K562 (cell line): ENCODE data around the gene PRDM2. TPM values are rescaled to one million over a fixed set of nuclear protein-coding genes. Genes with fewer than 3 reads are reported as not detected.
A peak's percentile ranks its signal among the peaks of the same experiment; 100 is the strongest.

Experiments
- AFF4 ChIP-seq: sonication (generic); formaldehyde crosslinking; IDR thresholded peaks from 2 replicates; pipeline ENCODE4 v1.8.0; 2023; ENCODE audit warnings: mild to moderate bottlenecking, missing genetic modification reagents
- COPS2 ChIP-seq: fragments of 450-650 bp; conservative IDR thresholded peaks from 2 replicates; pipeline ENCODE4 v1.6.1; 2016; ENCODE audit warnings: mild to moderate bottlenecking, moderate library complexity
- ELK1 ChIP-seq: sonication (generic); formaldehyde crosslinking; IDR thresholded peaks from 2 replicates; pipeline ENCODE4 v1.8.1; 2022; ENCODE audit warnings: missing genetic modification reagents
- HDAC8 ChIP-seq: fragments of 450-650 bp; IDR thresholded peaks from 2 replicates; pipeline ENCODE4 v1.6.1; 2016; ENCODE audit warnings: mild to moderate bottlenecking, missing genetic modification characterization, moderate library complexity, missing compliant biosample characterization
- IFI16 ChIP-seq: fragments of 250-450 bp; sonication (Bioruptor Pico); IDR thresholded peaks from 2 replicates; pipeline ENCODE4 v2.1.2; 2022; ENCODE audit warnings: mild to moderate bottlenecking, inconsistent platforms
- NFE2L1 ChIP-seq: fragments of 450-650 bp; IDR thresholded peaks from 2 replicates; pipeline ENCODE4 v1.6.1; 2016; ENCODE audit warnings: missing genetic modification characterization, low read depth, mild to moderate bottlenecking, missing compliant biosample characterization, moderate library complexity, borderline replicate concordance
- NKRF ChIP-seq: fragments of 450-650 bp; IDR thresholded peaks from 2 replicates; pipeline ENCODE4 v1.6.1; 2016; ENCODE audit warnings: borderline replicate concordance
- RFX7 ChIP-seq: fragments of 250-450 bp; sonication (Bioruptor Pico); IDR thresholded peaks from 2 replicates; pipeline ENCODE4 v1.5.1; 2021; ENCODE audit warnings: mild to moderate bottlenecking
- SAP30 ChIP-seq: fragments of 200-600 bp; sonication (generic); IDR thresholded peaks from 2 replicates; pipeline ENCODE4 v1.6.1; 2012; ENCODE audit warnings: borderline replicate concordance, low read depth, mild to moderate bottlenecking, moderate library complexity, low read length, control low read depth, inconsistent platforms; ENCODE audit not compliant: insufficient read depth, poor library complexity, severe bottlenecking
- SMARCA4 ChIP-seq: fragments of 450-650 bp; IDR thresholded peaks from 2 replicates; pipeline ENCODE4 v1.6.1; 2016
- SMARCE1 ChIP-seq: fragments of 450-650 bp; IDR thresholded peaks from 2 replicates; pipeline ENCODE4 v1.7.1; 2016; ENCODE audit warnings: mild to moderate bottlenecking
- SRSF3 ChIP-seq: fragments of 200-400 bp; formaldehyde crosslinking; IDR thresholded peaks from 2 replicates; pipeline ENCODE4 v1.6.1; 2016; ENCODE audit warnings: mild to moderate bottlenecking, low read length, moderate library complexity; ENCODE audit not compliant: insufficient read depth
- ZFX ChIP-seq: sonication (generic); formaldehyde crosslinking; IDR thresholded peaks from 2 replicates; pipeline ENCODE4 v1.8.0; 2022; ENCODE audit warnings: mild to moderate bottlenecking, missing genetic modification reagents, moderate library complexity
- ZNF253 ChIP-seq: fragments of 250-450 bp; sonication (Bioruptor Pico); conservative IDR thresholded peaks from 2 replicates; pipeline ENCODE4 v1.6.1; 2021; ENCODE audit warnings: mild to moderate bottlenecking
- ZNF561 ChIP-seq: fragments of 450-650 bp; formaldehyde crosslinking; conservative IDR thresholded peaks from 2 replicates; pipeline ENCODE4 v1.4.0; 2020; ENCODE audit warnings: mild to moderate bottlenecking, moderate library complexity
- ZNF740 ChIP-seq, 3 experiments: fragments of 200-800 bp in 1 of 3; sonication (Bioruptor generic) in 1 of 3; sonication (generic) in 1 of 3; formaldehyde crosslinking in 1 of 3; IDR thresholded peaks; 2 replicates each; pipeline versions ENCODE4 v1.6.1 to v1.8.0; 2016 to 2022; ENCODE audit warnings: mild to moderate bottlenecking in 2 of 3, missing compliant biosample characterization in 2 of 3, missing genetic modification characterization in 2 of 3, missing genetic modification reagents in 1 of 3
- polyA plus RNA-seq, 8 experiments: library from polyadenylated mRNA; depleted of rRNA in 4 of 8; stranded (reverse) in 5 of 8; unstranded in 3 of 8; fragments of >200 nt; fragmentation: Nextera tagmentation in 2 of 8; fragmentation: Illumina TruSeq in 1 of 8; extraction: Ambion mirVana in 2 of 8; extraction: Trizol in 1 of 8; gene quantifications; 2 replicates each; pipeline versions ENCODE4 v1.2.1 to v1.2.3, GENCODE V29; 2011 to 2014; ENCODE audit warnings: inconsistent platforms in 1 of 8, missing spikeins in 1 of 8
- total RNA-seq, 7 experiments: library from RNA; depleted of rRNA in 6 of 7; stranded (reverse); fragments of >200 nt in 6 of 7; fragmentation: Illumina TruSeq in 2 of 7; extraction: Trizol in 2 of 7; gene quantifications; 2 replicates each; pipeline versions ENCODE4 v1.2.1 to v1.2.3, GENCODE V29; 2011 to 2021; ENCODE audit warnings: low replicate concordance in 1 of 7

The PRDM2 gene
- total and polyA plus RNA-seq, 9 of the 15 experiments (the other 6 are each of a cell fraction or from before 2014, with no cell fraction given): 5.4 to 27.6 (median 12.5) TPM

- no peak for TF ChIP-seq ZNF561
- TF ChIP-seq RFX7 (CRISPR knock-in tag): no peak
- TF ChIP-seq NKRF: 0 out of 2 replicates have a peak, but pooled peaks have one; percentile 33
- TF ChIP-seq HDAC8: no peak
- no peak for TF ChIP-seq IFI16 (CRISPR knock-in tag)
- TF ChIP-seq ZNF740 (CRISPR knock-in tag; IDR thresholded peaks at IDR 0.05): 0 out of 2 replicates have a peak, but pooled peaks have one; percentile 17
- no peak; a peak in 1 of 4 replicates for TF ChIP-seq ZNF740 (tag; IDR thresholded peaks at IDR 0.05)
- TF ChIP-seq NFE2L1 (tag): no peak
- peak; percentile 39 for TF ChIP-seq SAP30
- TF ChIP-seq ZNF253 (CRISPR knock-in tag): no peak
- no peak for TF ChIP-seq COPS2
- peak; percentile 48; the same call in 1 of the 2 replicates for TF ChIP-seq ZFX
- TF ChIP-seq SRSF3: 0 out of 2 replicates have a peak, but pooled peaks have one; percentile 62
- TF ChIP-seq ELK1 (CRISPR knock-in tag): no peak
- TF ChIP-seq AFF4 (CRISPR knock-in tag): no peak
- TF ChIP-seq SMARCA4: 0 out of 2 replicates have a peak, but pooled peaks have one; percentile 17
- peak; percentile 43; the same call in 1 of the 2 replicates for TF ChIP-seq SMARCE1
Observed at GRCh38 chr1:13749543-13750341, 49.8 kb downstream of the PRDM2 start (continued).
